ENCODE measurements around the gene MSLN. TPM values are rescaled to one million over a fixed set of nuclear protein-coding genes. Genes with fewer than 3 reads are reported as not detected.

Gene MSLN
- polyA plus RNA-seq, 4 donors, result 2.3 to 27.1 (median 12.3) TPM

DNA sequence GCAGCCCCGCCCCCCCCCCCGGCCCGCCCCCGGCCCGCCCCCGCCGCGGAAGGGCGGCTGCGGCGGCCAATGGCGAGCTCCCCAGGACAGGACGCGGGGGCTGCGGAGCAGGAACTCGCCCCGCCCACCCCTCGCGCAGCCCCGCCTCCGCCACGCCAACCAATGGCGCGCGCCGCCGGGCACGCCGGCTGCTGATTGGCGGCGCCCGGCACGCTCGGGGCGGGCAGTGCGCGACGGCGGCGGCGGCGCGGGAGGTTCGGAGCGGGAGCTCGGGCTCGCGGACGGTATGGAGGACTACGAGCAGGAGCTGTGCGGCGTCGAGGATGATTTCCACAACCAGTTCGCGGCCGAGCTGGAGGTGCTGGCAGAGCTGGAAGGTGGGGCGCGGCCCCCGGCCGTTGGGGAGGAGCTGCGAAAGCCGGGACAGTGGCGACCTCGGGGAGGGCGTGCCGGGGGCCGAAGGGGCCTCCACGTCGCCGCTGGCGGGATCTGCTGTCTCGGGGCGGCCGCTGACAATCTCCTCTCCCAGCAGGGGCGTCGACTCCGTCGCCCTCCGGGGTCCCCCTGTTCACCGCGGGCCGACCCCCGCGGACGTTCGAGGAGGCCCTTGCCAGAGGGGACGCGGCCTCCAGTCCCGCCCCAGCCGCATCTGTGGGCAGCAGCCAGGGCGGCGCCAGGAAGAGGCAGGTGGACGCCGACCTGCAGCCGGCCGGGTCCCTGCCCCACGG, 28.0 kb downstream of the MSLN start, which contains the start of gene CHTF18:
Gene CHTF18 (plus strand): TSS at position 222 of the 728 bp plus-strand sequence. CDS start 65 bp downstream, at position 287.
- peak; percentile 65 to 85 (median 82) for DNase-seq (ENCODE audit: low read depth in 4 of 4, low spot score in 3 of 4)

DNA sequence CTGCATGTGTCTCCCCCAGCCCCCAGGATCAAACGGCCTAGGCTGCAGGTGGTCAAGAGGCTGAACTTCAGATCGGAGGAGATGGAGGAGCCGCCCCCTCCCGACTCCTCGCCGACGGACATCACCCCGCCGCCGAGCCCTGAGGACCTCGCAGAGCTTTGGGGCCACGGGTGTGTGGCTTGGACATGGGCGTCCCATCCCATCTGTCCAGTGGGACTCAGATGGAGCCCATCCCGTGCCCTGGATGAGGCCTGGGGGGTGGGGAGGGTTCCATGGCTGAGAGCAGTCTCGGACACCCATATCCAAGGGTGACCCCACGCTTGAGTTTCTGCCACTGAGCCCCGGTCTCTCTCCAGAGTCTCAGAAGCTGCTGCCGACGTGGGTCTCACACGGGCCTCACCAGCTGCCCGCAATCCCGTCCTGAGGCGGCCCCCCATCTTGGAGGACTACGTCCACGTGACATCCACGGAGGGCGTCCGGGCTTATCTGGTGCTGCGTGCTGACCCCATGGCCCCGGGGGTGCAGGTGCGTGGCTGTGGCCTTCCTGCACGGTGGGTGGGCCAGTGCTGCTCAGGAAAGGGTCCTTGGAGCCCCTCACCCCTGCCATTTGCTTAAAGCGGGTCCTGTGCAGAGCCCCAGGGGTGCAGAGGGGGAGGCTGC, 28.8 kb downstream of the MSLN start:
- DNase-seq (ENCODE audit: low read depth in 4 of 4, low spot score in 3 of 4), result no peak

DNA sequence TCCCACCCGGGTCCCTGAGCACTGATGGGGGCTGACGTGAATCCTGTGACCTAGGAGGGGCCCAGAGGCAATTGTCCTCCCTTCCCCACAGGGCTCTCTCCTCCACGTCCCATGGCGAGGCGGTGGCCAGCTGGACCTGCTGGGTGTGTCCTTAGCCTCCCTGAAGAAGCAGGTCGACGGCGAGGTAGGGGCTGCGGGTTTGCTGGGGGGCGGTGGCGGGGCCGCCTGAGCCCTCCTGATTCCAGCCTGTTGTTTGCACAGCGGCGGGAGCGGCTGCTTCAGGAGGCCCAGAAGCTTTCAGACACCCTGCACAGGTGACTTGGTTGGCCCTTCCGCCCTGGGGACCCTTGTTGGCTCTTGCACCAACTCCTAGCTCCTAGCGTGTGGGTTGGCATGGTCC, 29.6 kb downstream of the MSLN start:
- no peak for DNase-seq (ENCODE audit: low read depth in 4 of 4, low spot score in 3 of 4)

DNA sequence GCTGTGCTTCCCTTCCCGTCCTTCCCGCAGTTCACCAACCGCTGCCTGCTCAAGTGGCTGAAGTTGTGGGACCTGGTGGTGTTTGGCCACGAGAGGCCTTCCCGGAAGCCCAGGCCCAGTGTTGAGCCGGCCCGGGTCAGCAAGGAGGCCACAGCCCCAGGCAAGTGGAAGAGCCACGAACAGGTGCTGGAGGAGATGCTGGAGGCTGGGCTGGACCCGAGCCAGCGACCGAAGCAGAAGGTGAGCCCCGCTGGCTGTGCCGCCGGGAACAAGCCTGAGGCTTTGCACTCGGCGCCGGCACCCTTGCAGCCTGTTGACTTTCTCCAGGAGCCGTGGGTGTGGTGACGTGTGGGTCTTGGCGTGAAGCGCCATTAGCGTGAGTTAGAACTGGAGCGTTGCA, 30.6 kb downstream of the MSLN start:
- no peak for DNase-seq (ENCODE audit: low read depth in 4 of 4, low spot score in 3 of 4)

DNA sequence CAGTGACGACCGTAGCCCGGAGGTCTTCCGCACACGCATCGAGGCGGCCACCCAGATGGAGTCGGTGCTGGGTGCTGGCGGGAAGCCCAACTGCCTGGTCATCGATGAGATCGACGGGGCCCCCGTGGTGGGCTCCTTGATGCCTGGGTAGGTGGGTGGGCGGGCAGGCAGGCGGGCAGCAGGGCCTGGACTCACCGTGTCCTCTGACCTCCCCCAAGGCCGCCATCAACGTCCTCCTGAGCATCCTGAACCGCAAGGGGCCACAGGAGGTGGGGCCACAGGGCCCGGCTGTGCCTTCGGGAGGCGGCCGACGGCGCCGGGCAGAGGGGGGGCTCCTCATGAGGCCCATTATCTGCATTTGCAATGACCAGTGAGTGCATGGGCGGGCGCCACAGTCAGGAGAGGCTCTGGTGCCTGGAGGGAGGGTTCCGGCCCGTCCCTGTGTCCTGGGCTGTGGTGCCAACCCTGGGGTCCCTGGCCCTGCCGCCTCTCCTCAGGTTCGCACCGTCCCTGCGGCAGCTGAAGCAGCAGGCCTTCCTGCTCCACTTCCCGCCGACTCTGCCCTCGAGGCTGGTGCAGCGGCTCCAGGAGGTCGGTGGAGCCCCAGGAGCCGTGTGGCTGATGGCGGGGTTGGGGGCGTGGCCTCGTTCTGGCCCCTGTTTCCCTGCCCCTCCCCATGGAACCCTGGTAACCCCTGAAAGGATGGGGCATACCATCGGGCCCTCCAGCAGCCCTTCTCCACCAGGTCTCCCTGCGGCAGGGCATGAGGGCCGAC, 31.9 kb downstream of the MSLN start:
- no peak for DNase-seq (ENCODE audit: low read depth in 4 of 4, low spot score in 3 of 4)

DNA sequence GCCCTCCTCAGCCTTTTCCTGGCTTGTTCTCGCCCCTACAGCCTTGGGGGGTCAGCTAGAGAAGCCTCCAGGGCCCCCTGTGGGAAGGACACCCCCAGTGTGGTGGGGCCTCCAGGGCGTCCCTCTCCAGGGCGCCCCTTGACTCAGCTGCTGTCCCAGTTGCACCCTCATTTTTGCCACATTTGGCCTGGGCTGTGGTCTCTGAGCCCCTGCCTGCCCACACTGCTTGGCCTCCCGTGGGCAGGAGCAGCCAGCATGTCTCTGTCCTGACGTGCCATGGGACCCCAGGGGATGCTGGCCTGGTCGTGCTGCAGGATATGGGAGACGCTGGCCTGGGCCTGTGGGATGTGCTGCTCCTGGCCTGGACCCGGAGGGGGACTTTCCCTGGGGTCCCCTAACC, 32.9 kb downstream of the MSLN start:
- no peak for DNase-seq (ENCODE audit: low read depth in 4 of 4, low spot score in 3 of 4)

DNA sequence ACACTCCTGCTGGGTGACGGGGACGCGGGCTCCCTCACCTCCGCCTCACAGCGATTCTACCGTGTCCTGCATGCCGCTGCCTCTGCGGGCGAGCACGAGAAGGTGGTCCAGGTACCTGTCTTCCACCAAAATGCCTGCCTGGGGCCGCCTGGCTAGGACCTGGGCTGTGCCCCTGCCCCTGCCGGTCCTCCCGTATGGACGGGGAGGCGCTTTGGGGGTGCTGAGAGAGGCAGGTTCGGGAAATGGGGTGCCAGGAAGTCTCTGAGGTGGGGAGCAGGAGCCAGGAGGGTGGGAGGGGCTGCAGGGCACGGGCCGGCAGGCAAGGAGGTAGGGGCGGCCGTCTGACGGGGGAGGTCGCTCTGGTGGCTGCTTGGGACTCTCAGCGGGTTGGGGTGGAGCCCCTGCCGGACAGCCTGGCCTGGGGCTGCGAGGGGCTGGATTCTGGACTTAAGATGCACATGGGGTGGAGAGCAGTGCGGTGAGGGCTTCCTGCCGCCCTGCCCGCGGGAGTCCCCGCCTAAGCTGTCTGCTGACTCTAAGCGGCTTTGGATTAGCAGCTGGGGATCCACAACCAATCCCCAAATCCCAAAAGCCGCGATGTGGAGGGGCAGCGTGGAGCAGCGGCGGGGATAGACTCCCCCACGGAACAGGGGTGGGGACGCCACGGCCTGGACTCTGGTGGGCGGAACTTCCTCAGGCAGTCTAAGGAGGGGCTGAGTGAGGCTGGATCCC, 33.7 kb downstream of the MSLN start:
- DNase-seq (ENCODE audit: low read depth in 4 of 4, low spot score in 3 of 4), result no peak

DNA sequence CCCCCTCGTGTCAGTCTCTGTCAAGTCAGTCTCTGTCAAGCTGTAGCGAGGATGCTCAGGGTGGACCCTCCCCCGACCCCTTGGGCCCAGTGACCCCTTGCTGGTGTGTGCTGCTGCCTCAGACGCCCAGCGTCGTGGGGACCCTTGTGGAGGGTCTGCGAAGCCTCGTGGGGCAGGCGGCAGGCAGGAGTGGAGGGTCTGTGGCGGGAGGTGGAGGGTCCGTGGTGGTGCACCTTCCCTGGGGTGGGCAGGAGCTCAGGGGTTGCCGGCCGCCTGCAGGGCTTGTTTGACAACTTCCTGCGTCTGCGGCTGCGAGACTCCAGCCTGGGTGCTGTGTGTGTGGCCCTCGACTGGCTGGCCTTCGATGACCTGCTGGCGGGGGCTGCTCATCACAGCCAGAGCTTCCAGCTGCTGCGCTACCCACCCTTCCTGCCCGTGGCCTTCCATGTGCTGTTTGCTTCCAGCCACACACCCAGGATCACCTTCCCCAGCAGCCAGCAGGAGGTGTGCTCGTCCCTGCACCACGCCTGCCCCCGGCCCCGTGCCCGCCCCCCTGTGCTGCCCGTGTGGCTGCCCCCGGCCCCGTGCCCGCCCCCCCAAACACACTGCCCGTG, 34.4 kb downstream of the MSLN start:
- DNase-seq (ENCODE audit: low read depth in 4 of 4, low spot score in 3 of 4), result no peak

DNA sequence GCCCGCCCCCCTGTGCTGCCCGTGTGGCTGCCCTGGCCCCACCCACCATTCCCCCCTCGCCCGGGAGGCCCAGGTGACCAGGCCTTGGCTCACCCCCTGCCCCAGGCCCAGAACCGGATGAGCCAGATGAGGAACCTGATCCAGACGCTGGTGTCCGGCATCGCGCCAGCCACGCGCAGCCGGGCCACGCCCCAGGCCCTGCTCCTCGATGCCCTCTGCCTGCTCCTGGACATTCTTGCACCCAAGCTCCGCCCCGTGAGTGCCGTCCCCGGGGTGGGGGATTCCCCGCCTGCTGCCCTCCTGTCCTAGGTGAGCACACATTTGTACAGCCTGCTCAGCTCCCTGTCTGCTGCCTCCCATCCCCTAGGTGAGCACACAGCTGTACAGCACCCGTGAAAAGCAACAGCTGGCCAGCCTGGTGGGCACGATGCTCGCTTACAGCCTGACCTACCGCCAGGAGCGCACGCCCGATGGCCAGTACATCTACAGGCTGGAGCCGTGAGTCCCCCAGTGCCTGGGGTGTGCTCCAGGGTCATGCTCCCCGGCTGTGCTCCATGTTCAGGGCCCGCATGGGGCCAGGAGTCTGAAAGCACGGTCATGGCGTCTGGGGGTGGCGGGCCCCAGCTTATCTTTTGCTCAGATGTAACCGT, 35.2 kb downstream of the MSLN start:
- no peak for DNase-seq (ENCODE audit: low read depth in 4 of 4, low spot score in 3 of 4)

DNA sequence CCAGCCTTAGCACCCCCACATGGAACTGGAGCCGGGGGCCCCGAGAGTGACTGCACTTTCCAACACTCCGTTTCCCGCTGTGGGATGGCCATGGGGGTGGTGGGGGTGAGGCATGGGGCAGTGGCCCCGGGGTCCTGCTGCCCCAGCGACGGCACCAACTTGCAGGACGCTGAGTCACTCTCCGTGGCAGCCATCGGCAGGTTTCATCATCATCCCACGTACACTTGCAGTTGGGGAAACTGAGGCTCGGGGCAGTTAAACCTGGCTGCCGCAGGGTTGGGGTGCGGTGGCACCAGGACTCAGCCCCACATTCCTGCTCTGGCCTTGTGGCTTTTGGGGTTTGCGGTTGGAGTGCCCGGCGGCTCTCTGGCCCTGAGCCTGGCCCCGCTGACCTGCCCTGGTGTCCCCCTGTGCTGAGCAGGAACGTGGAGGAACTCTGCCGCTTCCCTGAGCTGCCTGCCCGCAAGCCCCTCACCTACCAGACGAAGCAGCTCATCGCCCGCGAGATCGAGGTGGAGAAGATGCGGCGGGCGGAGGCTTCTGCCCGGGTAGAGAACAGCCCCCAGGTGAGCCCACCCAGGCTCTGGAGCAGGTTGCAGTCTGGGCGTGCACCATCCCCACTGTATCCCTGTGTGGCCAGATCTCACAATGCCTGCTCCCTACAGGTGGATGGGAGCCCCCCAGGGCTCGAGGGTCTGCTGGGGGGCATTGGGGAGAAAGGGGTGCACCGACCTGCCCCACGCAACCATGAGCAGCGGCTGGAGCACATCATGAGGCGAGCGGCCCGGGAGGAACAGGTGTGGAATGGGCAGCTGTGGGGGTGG, 36.0 kb downstream of the MSLN start:
- DNase-seq (ENCODE audit: low read depth in 4 of 4, low spot score in 3 of 4), result no peak

DNA sequence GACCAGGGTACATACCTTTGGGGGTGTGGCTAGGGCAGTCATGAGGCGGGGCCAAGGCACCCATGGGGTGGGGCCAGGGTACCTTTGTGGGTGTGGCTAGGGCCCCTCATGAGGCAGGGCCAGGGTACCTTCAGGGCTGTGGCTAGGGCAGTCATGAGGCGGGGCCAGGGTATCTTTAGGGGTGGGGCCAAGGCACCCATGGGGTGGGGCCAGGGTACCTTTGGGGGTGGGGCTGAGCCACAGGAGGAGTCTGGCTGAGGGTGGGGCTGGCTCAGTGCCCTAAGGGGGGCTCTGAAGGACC, 36.5 kb downstream of the MSLN start:
- DNase-seq (ENCODE audit: low read depth in 4 of 4, low spot score in 3 of 4), result no peak

DNA sequence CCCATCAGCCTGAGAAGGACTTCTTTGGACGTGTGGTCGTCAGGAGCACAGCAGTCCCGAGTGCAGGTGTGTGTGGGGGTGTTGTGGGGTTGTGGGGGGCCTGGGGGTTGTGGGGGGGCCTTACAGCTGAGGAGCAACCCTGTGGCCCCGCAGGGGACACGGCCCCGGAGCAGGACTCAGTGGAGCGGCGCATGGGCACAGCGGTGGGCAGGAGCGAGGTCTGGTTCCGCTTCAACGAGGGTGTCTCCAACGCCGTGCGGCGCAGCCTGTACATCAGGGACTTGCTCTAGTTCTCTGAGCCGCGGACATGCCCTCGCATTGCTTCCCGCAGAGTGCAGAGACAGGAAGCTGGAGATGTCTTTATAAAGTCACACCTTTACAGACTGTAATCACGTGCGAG, 37.2 kb downstream of the MSLN start:
- no peak for DNase-seq (ENCODE audit: low read depth in 4 of 4, low spot score in 3 of 4)

DNA sequence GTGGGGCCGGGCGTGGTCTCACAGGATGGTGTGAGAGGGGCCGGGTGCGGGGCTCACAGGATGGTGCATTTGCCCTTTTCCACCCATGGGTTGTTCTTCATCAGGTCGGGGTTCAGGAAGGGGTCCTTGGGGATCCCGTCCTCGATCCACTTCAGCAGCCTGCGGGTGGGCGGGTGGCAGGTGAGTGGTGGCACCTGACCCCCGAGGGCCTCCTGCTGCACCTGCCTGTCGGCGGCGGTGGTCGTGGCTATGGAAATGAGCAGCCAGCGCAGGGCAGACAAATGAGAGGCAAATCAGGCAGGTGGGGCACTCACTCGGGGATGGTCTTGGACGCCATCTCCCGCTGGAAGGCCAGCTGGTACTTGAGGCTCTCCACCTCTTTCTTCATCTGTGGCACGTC, 38.1 kb downstream of the MSLN start:
- DNase-seq (ENCODE audit: low read depth in 4 of 4, low spot score in 3 of 4), result no peak

DNA sequence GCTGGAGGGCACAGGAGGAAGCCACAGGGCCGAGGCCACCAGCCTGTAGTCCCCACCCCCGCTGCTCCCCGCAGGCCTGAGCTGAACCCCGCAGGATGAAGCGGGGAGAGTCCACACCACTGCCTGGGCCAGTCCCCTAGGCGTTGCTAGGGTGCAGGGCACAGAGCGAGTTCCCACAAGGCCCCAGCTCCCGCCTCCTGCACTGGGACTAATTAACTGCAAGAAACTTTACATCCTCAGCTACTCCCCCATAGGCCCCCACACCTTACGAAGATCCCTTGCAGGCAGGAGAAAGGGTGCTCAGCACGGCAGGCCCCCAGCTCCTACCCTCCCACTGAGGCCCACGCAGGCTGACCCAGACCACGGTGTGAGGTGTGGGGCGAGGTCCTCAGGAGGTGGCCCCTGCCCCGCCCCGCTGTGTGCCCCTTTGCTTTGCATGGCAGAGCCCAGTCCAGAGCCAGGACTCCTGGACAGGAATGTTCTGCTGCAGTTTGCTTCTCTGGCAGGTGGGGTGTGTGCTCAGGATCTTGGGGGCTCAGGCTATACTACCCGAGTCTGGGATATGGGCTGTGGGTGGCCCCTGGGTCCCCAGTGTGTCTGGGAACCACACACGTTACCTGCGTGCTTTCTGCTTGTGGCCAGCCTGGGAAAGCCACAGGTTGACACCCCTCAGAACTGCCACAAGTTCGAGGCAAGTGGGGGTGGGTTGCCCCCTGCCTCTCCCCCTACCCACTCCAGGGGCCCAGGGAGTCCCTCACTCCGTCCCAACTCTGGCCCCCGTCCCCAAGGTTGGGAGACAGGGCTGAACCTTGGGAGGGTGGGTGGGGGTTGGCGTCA, 38.8 kb downstream of the MSLN start:
- no peak for DNase-seq (ENCODE audit: low read depth in 4 of 4, low spot score in 3 of 4)

DNA sequence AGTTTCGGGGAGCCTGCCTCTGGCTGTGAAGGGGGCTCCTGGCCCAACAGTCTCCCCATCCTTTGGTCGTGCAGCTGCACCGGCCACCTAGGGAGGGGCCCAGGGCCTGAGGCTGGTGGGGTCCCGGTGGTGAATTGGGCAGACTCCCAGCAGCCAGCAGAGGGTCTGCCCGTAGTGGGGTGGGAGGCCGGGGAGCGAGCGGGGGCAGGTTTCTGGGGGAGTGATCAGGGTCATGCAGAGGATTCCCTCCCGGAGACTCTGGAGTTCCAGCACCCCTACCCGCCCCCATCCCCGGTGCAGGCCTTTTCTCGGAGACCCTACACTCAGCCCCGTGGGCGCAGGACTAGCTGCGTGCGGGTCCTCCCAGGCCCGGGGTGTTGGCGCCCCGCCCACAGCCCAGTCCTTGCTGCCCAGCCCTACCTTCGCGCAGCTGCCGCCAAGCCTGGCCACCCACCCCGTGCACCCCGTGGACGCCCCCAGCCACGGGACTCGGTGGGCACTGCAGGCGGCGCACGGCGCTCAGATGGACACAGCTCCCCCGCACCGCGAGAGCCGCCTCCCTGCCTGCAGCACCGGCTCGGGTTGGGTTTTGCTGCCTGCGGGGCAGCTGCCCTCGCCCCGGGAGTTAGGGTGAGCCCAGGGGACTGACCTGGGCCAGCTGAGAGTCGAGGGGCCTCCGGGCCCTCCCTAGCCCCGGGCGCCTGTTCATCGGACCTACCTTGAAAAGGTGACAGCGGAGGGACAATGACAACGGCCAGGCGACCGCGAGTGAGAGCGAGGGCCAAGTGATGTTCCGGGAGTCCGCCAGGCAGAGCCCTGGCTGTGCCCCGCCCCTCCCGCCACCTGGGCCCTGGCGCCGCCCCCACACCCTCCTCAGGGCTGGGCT, 39.7 kb downstream of the MSLN start, which contains the start of gene GNG13:
Gene GNG13 (minus strand): TSS at position 787 of the 886 bp plus-strand sequence. CDS start 1,657 bp downstream, outside the sequence.
- no peak for DNase-seq (ENCODE audit: low read depth in 4 of 4, low spot score in 3 of 4)

DNA sequence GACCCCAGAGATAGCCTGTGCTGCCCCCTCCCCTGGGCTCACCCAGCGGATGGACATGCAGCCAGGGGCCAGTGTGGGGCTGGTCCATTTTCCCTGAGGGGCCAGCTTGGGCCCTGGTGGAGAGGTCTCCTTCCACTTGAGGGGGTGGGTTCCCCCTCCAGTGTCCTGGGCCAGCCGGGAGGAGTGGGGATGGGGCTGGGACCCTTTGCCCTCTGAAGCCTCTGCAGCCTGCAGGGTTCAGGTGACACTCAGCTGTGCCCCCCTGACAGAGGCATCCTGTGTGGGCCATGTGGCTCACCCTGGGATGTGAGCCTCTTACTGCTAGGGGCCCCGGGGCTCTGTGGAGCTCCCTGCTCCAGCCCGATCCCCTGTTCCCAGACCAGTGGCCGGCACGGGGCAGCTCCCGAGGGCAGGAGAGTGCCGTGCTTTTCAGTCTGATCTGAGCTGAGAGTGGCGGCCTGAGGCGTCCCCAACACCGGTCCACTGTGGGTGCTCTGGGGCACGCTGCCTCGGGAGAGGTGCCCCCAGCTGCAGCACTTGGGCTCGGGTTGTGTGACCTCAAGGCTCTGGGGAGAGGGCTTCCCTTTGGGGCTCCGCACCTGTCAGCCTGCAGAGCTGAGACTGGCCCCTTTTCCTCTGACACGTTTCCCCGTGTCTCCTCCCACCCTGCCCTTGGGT, 40.4 kb downstream of the MSLN start:
- no peak for DNase-seq (ENCODE audit: low read depth in 4 of 4, low spot score in 3 of 4)

All from left renal pelvis (tissue), 4 donors.